Measurements from ENCODE around the gene TDRD15. TPM values are rescaled to one million over a fixed set of nuclear protein-coding genes. Genes with fewer than 3 reads are reported as not detected.
"Not testable (repeated sequence)": the region's sequence is repeated elsewhere in the genome, so short reads cannot be mapped to it uniquely, and the experiment has no call there.

Gene TDRD15
- not detected for total RNA-seq

DNA sequence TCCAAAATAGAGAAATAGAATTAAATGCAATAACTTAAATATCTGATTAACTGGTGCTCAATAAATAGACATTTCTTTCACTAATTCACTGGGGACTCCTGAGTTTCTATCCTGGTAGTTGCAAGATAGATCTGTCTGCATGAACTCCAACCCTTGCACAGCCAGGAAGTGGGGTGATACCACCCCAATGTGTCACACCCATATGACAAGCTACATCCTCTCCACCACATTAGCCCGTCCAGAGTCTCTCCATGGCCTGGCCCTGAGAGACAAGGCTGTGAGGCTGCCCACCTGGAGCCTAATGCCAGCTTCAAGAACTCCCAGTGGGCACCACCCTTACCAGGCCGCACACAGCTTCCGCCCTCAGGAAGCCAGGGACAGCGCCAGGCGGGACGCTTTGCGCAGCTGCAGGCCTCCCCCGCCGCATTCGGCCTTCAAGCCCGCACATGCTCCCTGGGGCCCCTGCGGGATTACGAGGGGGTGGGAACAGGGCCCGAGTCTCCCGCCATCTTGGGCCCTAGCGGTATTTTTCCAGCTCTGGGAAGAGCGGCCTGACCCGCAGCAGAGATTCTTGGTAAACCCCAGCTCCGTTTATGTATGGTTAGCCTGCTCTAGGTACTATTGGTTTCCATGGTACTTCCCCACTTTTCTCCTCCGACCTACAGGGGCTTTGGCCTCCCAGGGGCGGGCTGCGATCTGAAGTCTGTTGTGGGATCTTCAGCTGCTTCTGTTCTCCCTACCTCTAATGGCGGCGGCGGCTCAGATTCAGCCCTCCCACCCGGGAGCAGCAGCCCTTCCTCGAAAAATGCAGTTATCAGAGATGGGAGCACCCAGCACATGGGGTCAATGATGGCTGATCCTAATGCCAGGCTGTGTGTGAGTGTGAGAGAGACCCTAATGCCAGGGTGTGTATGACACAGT, at the start of gene TDRD15:
TSS of gene TDRD15 (plus strand) at position 496 of the 921 bp plus-strand sequence. CDS start 13,500 bp downstream, outside the sequence.
- CTCF ChIA-PET, result interaction anchor here (0.5 kb wide), 1 partner anchor 313 kb away, joined by 3 read pairs; no protein-coding TSS in a partner anchor
- intact Hi-C loops (cut with micrococcal nuclease), result no loop called here
- Mint-ChIP-seq H3K36me3 (ENCODE audit: low read depth) (no peaks in the 10 kb centered on the region), H3K4me1 (ENCODE audit: low read depth) (no peaks in the 10 kb centered on the region), H3K27ac (no peak within 1 kb of the TSS), H3K27me3 (ENCODE audit: low read depth) (peaks cover 4% of the 10 kb centered on the region), H3K9me3 (no peaks in the 10 kb centered on the region), H3K4me3 (no peak within 1 kb of the TSS)
- DNase-seq, result no peak

DNA sequence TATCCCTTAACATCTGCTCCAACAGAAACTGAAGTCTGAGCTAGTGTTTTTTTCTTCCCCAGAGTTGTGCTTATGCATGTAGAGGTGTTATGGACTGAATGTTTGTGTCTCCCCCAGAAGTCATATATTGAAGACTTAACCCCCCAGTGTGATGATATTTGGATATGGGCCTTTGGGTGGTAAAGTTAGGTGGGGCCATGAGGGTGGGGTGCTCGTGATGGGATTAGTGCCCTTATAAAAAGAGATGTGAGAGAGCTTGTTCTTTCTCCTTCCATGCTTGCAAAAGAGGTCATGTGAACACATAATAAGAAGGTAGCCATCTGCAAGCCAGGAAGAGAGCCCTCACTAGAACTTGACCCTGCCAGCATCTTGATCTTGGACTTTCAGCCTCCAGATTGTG, 45.5 kb upstream of the TDRD15 start:
- peaks cover 8% of the 10 kb centered on the region for H3K9me3 Mint-ChIP-seq
- no peak overlapping the region for H3K4me3 Mint-ChIP-seq
- H3K36me3 Mint-ChIP-seq (ENCODE audit: low read depth), result no peaks in the 10 kb centered on the region
- H3K27ac Mint-ChIP-seq, result no peak overlapping the region
- no peaks in the 10 kb centered on the region for H3K4me1 Mint-ChIP-seq (ENCODE audit: low read depth)
- no peak for DNase-seq
- CTCF ChIA-PET, result no interaction called here
- peaks cover 3% of the 10 kb centered on the region for H3K27me3 Mint-ChIP-seq (ENCODE audit: low read depth)
- intact Hi-C loops (cut with micrococcal nuclease), result no loop called here

DNA sequence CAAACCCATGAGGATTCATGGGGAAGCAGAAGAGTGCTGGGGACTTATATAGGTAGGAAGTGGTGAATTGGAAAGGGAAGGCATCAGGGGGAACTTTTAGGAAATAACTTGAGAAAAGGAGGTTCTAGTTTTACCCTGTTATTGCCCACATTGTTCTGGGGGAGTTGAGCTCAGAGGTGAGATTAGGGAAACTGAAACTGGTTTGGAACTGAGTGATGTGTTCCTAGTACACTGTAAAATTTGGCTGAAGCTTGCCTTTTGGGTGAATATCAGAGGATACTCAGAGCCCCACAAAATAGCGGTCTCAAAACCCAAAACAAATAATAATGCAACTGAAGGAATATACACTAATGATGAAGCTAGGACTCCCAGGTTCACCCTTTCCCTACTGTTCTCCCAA, 40.3 kb upstream of the TDRD15 start:
- Mint-ChIP-seq H3K27me3 (ENCODE audit: low read depth) (no peaks in the 10 kb centered on the region), H3K36me3 (ENCODE audit: low read depth) (no peaks in the 10 kb centered on the region), H3K4me3 (no peak overlapping the region), H3K27ac (no peak overlapping the region), H3K9me3 (peaks cover 5% of the 10 kb centered on the region), H3K4me1 (ENCODE audit: low read depth) (no peaks in the 10 kb centered on the region)
- CTCF ChIA-PET, result interaction anchor here (0.7 kb wide), 1 partner anchor 9 kb away, joined by 3 read pairs; no protein-coding TSS in a partner anchor
- DNase-seq, result no peak
- intact Hi-C loops (cut with micrococcal nuclease), result no loop called here

DNA sequence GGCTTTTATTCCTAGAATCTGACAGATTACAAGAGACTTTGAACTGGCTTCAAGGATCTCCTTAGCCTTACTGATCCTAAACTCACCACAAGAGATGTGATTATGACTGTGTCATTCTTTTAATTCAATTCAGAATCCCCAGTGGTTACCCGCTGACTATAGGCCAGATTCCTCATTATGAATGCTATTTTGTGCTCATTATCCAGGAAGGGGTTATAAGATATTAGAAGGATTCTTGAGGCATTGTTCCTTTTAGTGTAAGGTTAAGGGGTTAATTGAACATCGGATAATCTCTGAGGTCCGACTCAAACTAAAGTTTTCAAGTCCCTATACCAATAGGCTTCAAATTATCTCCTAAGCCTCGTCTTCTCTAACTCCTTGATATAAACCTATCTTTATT, 39.4 kb upstream of the TDRD15 start:
- Mint-ChIP-seq H3K27ac (no peak overlapping the region), H3K9me3 (peaks cover 5% of the 10 kb centered on the region), H3K27me3 (ENCODE audit: low read depth) (no peaks in the 10 kb centered on the region), H3K4me3 (no peak overlapping the region), H3K36me3 (ENCODE audit: low read depth) (no peaks in the 10 kb centered on the region), H3K4me1 (ENCODE audit: low read depth) (no peaks in the 10 kb centered on the region)
- intact Hi-C loops (cut with micrococcal nuclease), result no loop called here
- CTCF ChIA-PET, result no interaction called here
- no peak for DNase-seq

DNA sequence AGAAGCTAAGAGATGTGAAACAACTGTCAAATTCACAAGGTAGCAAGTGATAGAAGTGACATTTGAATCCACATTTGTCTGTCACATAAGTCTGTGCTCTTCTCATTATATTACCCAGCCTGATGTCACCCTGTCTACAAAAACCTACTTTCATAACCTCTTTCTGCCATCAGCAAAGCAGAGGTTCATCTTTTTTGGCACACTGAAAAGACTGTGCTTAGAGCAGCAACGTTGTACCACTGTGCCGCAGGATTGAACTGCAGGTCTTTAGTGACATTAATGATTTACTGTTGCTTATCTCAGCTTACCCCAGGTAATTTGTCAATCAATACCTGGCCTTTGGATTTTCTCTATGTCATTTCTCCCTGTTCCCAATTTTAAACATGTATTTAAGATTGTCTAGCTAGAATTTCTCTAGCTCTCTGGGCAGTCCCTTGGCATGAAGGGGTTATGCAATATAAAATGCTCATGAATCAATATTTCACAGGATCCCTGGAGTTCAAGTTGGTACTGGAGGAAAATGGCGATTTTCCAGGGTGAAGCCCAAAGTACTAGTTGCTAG, 31.4 kb upstream of the TDRD15 start:
- H3K4me3 Mint-ChIP-seq, result no peak overlapping the region
- peaks cover 2% of the 10 kb centered on the region for H3K27me3 Mint-ChIP-seq (ENCODE audit: low read depth)
- no peaks in the 10 kb centered on the region for H3K4me1 Mint-ChIP-seq (ENCODE audit: low read depth)
- DNase-seq, result no peak
- CTCF ChIA-PET, result interaction anchor here (0.9 kb wide), 1 partner anchor 9 kb away, joined by 3 read pairs; no protein-coding TSS in a partner anchor
- intact Hi-C loops (cut with micrococcal nuclease), result no loop called here
- H3K36me3 Mint-ChIP-seq (ENCODE audit: low read depth), result no peaks in the 10 kb centered on the region
- H3K9me3 Mint-ChIP-seq, result no peaks in the 10 kb centered on the region
- no peak overlapping the region for H3K27ac Mint-ChIP-seq

DNA sequence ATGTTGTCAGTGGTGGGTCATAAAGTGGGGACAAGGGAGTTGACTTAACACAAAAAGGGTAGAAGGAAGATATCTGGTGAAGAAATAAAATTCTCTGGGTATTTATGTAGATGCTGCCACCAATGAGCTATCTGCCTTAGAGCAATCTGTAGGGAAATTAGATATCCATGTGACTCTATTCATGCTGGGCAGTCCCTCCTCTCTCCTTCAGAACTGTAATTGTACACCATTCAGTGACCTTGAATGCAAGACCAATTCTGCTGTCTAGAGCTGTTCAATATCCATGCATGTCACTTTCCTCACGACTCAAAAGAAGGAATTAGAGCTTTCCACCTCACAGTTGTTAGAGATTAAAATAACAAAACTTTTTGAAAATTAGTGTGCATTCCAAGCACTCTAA, 28.6 kb upstream of the TDRD15 start:
- CTCF ChIA-PET, result no interaction called here
- intact Hi-C loops (cut with micrococcal nuclease), result no loop called here
- no peaks in the 10 kb centered on the region for H3K9me3 Mint-ChIP-seq
- no peaks in the 10 kb centered on the region for H3K36me3 Mint-ChIP-seq (ENCODE audit: low read depth)
- peaks cover 3% of the 10 kb centered on the region for H3K27me3 Mint-ChIP-seq (ENCODE audit: low read depth)
- H3K4me1 Mint-ChIP-seq (ENCODE audit: low read depth), result no peaks in the 10 kb centered on the region
- DNase-seq, result no peak
- H3K27ac Mint-ChIP-seq, result no peak overlapping the region
- no peak overlapping the region for H3K4me3 Mint-ChIP-seq

DNA sequence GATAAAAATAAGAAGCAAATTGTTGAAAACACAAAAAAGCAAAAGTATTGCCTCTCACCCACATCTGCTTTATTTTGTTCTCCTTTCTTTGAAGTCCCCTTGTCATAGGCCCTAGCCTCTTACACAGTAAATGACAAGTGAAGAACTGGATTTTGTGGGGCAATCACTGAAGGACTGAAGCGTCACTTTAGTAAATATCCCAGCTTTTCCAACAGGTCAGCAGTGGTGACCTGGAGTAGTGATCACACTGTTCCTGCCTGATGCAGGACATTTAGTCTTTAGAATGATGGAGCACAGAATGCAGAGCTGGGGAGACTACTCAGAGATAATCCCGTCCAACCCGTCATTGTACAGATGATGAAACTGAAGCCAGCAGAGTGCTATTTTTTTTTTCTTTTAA, 28.1 kb upstream of the TDRD15 start:
- DNase-seq, result no peak
- CTCF ChIA-PET, result no interaction called here
- H3K4me3 Mint-ChIP-seq, result no peak overlapping the region
- no peak overlapping the region for H3K27ac Mint-ChIP-seq
- H3K27me3 Mint-ChIP-seq (ENCODE audit: low read depth), result peaks cover 6% of the 10 kb centered on the region
- no peaks in the 10 kb centered on the region for H3K4me1 Mint-ChIP-seq (ENCODE audit: low read depth)
- no peaks in the 10 kb centered on the region for H3K36me3 Mint-ChIP-seq (ENCODE audit: low read depth)
- H3K9me3 Mint-ChIP-seq, result no peaks in the 10 kb centered on the region
- intact Hi-C loops (cut with micrococcal nuclease), result no loop called here

DNA sequence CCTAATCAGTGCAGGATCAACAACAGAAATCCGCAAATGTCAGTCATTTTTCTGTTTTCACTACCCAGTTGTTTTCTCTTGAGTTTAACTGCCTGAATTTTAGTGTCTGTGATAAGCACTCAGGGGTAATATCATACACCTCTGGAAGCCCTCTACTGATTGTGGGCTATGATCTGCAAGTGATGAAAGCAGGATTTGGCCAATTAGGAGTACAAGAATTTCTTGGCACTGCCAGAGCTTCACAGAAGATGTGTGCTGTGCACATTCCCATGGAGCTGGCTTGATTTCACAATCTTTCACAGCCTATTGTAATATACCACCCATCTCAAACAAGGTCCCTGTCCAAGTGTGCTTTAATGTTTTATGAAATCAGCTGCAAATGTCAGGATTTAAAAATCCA, 27.3 kb upstream of the TDRD15 start:
- Mint-ChIP-seq H3K4me3 (no peak overlapping the region), H3K9me3 (no peaks in the 10 kb centered on the region), H3K36me3 (ENCODE audit: low read depth) (no peaks in the 10 kb centered on the region), H3K27me3 (ENCODE audit: low read depth) (peaks cover 6% of the 10 kb centered on the region), H3K27ac (no peak overlapping the region), H3K4me1 (ENCODE audit: low read depth) (no peaks in the 10 kb centered on the region)
- intact Hi-C loops (cut with micrococcal nuclease), result no loop called here
- CTCF ChIA-PET, result no interaction called here
- no peak for DNase-seq

DNA sequence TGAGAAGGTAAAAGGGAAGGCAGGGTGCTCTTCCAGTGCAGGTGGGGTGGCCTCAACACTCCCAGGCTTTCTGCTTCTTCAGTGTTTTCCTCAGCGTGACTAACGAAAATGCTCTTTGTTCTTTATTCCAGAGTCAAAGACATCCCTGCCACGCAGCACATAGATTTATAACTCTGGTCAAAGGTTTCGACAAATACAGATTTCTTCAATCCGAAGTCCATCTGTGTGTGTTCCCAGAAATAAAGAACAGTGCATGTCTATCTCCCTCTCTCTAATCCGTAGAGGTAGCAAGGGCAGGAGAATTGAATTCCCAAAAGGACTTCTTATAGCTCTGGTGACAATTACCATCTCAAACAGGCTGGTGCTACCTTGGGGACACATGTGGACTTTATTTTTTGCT, 26.4 kb upstream of the TDRD15 start:
- no peaks in the 10 kb centered on the region for H3K36me3 Mint-ChIP-seq (ENCODE audit: low read depth)
- H3K27me3 Mint-ChIP-seq (ENCODE audit: low read depth), result peaks cover 6% of the 10 kb centered on the region
- no peak for DNase-seq
- H3K4me1 Mint-ChIP-seq (ENCODE audit: low read depth), result no peaks in the 10 kb centered on the region
- intact Hi-C loops (cut with micrococcal nuclease), result no loop called here
- no peaks in the 10 kb centered on the region for H3K9me3 Mint-ChIP-seq
- CTCF ChIA-PET, result no interaction called here
- no peak overlapping the region for H3K4me3 Mint-ChIP-seq
- H3K27ac Mint-ChIP-seq, result no peak overlapping the region

DNA sequence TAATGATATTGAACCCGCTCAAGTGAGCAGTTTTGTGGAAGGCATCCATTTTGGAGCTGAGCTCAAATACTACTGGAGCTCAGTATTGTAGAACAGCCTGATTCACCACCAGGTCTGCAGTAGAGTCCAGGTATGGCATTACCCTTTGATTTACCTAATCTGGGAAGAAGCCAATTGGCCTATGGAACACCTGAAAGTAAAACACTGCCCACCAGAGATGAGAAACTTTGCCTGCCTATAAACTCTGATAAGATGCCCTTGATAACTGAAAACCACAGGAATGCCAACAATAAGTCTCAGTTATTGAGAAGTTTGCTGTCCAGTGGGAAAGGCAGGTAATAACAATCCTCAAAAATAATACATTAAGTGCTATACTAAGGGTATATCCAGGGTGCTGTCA, 25.5 kb upstream of the TDRD15 start:
- Mint-ChIP-seq H3K9me3 (no peaks in the 10 kb centered on the region), H3K27me3 (ENCODE audit: low read depth) (peaks cover 3% of the 10 kb centered on the region), H3K4me1 (ENCODE audit: low read depth) (no peaks in the 10 kb centered on the region), H3K36me3 (ENCODE audit: low read depth) (no peaks in the 10 kb centered on the region), H3K4me3 (no peak overlapping the region), H3K27ac (no peak overlapping the region)
- CTCF ChIA-PET, result interaction anchor here (0.5 kb wide), 1 partner anchor 34 kb away, joined by 3 read pairs; no protein-coding TSS in a partner anchor
- DNase-seq, result no peak
- intact Hi-C loops (cut with micrococcal nuclease), result no loop called here

DNA sequence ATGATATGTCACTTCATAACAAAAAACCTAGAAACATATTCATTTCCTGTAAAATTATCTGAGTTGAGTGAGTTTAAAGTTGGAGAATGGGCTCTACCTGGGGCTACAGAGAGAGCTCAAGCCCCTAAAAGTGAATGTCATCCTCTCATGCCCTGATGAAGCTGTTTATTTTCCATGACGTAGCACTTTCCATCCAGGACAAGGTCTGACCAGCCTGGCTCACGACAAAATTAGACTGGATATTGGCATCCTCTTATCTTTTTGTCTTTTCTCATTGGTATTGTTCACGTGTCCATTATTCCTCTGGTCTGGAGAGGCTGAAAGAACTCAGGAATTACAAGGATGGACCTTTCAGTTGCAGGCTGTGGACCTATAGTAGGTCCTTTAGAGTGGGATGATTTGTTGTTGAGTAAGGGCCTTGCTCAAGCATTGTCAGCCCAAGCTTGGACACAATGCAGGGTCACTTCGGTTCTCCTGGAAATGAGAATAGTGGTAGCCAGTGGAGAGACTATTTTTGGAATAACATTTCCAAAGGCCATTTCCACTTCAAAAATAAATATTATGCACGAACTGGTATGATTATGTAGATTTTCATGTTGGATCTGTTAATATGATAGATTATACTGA, 24.4 kb upstream of the TDRD15 start:
- CTCF ChIA-PET, result no interaction called here
- H3K36me3 Mint-ChIP-seq (ENCODE audit: low read depth), result no peaks in the 10 kb centered on the region
- intact Hi-C loops (cut with micrococcal nuclease), result no loop called here
- no peak overlapping the region for H3K27ac Mint-ChIP-seq
- no peaks in the 10 kb centered on the region for H3K9me3 Mint-ChIP-seq
- H3K4me1 Mint-ChIP-seq (ENCODE audit: low read depth), result no peaks in the 10 kb centered on the region
- H3K4me3 Mint-ChIP-seq, result no peak overlapping the region
- DNase-seq, result no peak
- H3K27me3 Mint-ChIP-seq (ENCODE audit: low read depth), result peaks cover 3% of the 10 kb centered on the region

DNA sequence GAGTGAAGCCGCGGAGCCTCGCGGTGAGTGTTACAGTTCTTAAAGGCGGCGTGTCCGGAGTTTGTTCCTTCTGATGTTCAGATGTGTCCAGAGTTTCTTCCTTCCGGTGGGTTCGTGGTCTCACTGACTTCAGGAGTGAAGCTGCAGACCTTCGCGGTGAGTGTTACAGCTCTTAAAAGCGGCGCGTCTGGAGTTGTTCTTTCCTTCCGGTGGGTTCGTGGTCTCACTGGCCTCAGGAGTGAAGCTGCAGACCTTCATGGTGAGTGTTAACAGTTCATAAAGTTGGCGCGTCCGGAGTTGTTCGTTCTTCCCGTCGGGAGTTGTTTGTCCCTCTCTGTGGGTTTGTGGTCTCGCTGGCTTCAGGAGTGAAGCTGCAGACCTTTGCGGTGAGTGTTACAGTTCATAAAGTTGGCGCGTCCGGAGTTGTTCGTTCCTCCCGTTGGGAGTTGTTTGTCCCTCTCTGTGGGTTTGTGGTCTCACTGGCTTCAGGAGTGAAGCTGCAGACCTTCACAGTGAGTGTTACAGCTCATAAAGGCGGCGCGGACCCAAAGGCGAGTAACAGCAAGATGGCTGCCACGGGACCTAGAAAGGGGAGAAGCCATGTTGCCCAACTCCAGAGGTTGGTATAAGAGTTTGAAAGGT, 22.1 kb upstream of the TDRD15 start:
- H3K27me3 Mint-ChIP-seq (ENCODE audit: low read depth); CTCF ChIA-PET; H3K4me1 Mint-ChIP-seq (ENCODE audit: low read depth); H3K36me3 Mint-ChIP-seq (ENCODE audit: low read depth); H3K9me3 Mint-ChIP-seq; H3K4me3 Mint-ChIP-seq; intact Hi-C loops (cut with micrococcal nuclease); DNase-seq; H3K27ac Mint-ChIP-seq: not testable (repeated sequence)
